NOMO-1 treated with dmso at 0.1 percent for 144 hours (cell line): ENCODE data around the gene ALKBH7.
"Not testable (repeated sequence)": the region's sequence is repeated elsewhere in the genome, so short reads cannot be mapped to it uniquely, and the experiment has no call there.

ENCODE experiments used
- DNase-seq: peaks from one replicate; lab custom pipeline; 2025; ENCODE audit not compliant: unreplicated experiment; lab: John Stamatoyannopoulos, UW

Gene ALKBH7

GRCh38 chr19:6372594-6373095, at the start of gene ALKBH7:
Gene ALKBH7, plus strand, starts transcription at chr19:6372794. Its CDS starts 27 bp downstream, at chr19:6372821.
- peak; percentile 99 for DNase-seq

- no peak for DNase-seq
These were observed 47.8 kb upstream of the ALKBH7 start for GRCh38 chr19:6324757-6325156.

DNA sequence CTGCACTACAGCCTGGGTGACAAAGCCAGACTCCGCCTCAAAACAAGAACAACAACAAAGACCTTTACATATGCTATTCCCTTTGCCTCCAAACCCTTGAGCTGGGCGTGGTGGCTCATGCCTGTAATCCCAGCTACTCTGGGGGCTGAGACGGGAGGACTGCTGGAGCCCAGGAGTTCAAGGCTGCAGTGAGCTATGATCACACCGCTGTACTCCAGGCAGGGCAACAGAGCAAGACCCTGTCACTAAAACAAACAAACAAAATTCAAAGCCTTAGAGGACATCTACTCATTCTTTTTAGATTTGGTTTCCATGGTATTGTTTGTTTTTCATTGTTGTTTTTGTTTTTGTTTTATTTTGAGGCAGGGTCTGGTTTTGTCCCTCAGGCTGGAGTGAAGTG, 47.0 kb upstream of the ALKBH7 start:
- no peak for DNase-seq

GRCh38 chr19:6326815-6327214, 45.8 kb upstream of the ALKBH7 start:
- no peak for DNase-seq

DNA sequence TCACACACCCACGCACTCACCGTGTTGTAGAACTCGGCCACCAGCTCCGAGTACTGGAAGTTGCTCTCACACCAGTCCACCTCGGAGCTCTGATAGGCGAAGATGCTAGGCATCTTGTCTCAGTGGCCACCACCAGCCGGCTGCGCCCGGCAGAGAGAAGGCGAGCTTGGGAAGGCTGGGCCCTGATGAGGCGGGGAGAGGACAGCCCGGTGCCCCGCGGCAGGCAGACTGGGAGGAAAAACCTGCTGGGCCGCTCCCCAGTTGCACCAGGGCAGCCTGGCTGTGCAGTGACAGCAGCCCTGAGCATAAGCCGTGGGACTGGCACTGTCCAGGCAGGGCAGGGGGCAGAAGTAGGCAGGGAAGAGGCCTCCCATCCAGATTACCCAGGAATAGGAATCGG, 39.2 kb upstream of the ALKBH7 start, which contains the start of gene ACER1:
Gene ACER1, minus strand, starts transcription at position 174 of the 400 bp plus-strand sequence. Its CDS starts 61 bp downstream, at position 113.
- no peak for DNase-seq

GRCh38 chr19:6334490-6335285, 37.9 kb upstream of the ALKBH7 start:
- no peak for DNase-seq

GRCh38 chr19:6340493-6341201, 31.9 kb upstream of the ALKBH7 start:
- DNase-seq = no peak

- DNase-seq = no peak
These were observed 29.1 kb upstream of the ALKBH7 start for GRCh38 chr19:6343462-6343861.

- DNase-seq = not testable (repeated sequence)
These were observed 23.3 kb upstream of the ALKBH7 start for GRCh38 chr19:6349271-6349670.

DNA sequence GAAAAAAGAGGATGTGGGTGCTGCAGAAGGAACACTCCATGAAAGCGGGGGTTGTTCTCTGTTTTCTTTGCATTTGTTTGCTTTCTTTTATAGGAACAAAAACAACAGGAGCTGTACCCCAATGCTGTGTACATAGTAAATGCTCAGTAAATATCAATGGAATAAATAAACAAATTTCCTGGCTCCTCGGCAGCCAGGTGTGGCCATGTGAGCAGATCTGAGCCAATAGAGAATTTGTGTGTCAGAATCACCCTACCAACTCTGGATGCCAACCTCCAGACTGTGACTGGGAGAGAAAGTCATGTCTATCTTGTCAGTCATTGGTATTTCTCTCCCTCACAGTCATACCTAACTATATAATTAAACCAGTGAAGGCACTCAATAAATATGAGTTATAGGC, 21.9 kb upstream of the ALKBH7 start:
- DNase-seq = no peak

- no peak for DNase-seq
These were observed 20.0 kb upstream of the ALKBH7 start for GRCh38 chr19:6352381-6353165.

GRCh38 chr19:6354098-6354674, 18.4 kb upstream of the ALKBH7 start:
- DNase-seq = no peak

DNA sequence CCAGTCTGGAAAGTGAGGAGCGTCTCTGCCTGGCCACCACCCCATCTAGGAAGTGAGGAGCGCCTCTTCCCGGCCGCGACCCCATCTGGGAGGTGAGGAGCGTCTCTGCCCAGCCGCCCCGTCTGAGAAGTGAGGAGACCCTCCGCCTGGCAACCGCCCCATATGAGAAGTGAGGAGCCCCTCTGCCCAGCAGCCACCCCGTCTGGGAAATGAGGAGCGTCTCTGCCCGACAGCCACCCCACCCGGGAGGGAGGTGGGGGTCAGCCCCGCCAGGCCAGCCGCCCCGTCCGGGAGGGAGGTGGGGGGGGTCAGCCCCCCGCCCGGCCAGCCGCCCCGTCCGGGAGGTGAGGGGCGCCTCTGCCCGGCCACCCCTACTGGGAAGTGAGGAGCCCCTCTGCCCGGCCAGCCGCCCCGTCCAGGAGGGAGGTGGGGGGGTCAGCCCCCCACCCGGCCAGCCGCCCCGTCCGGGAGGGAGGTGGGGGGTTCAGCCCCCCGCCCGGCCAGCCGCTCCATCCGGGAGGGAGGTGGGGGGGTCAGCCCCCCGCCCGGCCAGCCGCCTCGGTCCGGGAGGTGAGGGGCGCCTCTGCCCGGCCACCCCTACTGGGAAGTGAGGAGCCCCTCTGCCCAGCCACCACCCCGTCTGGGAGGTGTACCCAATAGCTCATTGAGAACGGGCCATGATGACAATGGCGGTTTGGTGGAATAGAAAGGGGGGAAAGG, 17.1 kb upstream of the ALKBH7 start:
- not testable (repeated sequence) for DNase-seq

DNA sequence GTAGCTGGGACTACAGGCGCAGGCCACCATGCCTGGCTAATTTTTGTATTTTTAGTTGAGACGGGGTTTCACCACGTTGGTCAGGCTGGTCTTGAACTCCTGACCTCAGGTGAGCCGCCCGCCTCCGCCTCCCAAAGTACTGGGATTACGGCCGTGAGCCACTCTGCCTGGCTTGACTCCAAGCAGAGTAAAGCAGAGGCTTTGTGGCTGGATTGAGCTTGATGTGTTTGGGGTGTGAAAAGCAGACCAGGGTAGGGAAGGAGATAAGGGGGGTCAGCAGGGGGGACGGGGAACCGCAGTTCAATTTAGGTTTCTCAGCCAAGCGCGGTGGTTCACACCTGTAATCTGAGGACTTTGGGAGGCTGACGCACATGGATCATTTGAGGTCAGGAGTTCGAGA, 15.4 kb upstream of the ALKBH7 start:
- DNase-seq = no peak

GRCh38 chr19:6358003-6358402, 14.6 kb upstream of the ALKBH7 start:
- DNase-seq = no peak

GRCh38 chr19:6359568-6360341, 12.8 kb upstream of the ALKBH7 start:
- DNase-seq = no peak

DNA sequence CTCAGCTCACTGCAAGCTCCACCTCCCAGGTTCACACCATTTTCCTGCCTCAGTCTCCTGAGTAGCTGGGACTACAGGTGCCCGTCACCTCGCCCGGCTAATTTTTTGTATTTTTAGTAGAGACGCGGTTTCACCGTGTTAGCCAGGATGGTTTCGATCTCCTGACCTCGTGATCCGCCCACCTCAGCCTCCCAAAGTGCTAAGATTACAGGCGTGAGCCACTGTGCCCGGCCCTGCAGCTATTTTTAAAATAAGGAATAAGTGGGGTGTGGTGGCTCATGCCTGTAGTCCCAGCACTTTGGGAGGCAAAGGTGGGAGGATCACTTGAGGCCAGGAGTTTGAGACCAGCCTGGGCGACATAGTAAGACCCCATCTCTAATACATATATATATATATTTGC, 12.1 kb upstream of the ALKBH7 start:
- DNase-seq = not testable (repeated sequence)

DNA sequence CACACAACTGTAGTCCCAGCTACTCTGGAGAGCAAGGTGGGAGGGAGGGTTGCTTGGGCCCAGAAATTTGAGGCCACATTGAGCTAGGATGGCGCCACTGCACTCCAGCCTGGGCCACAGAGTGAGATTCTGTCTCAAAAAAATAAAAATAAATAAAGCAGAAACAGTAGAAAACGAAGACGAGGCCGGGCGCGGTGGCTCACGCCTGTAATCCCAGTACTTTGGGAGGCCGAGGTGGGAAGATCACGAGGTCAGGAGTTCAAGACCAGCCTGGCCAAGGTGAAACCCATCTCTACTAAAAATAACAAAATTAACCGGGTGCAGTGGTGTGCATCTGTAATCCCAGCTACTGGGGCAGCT, 11.8 kb upstream of the ALKBH7 start:
- DNase-seq = not testable (repeated sequence)

DNA sequence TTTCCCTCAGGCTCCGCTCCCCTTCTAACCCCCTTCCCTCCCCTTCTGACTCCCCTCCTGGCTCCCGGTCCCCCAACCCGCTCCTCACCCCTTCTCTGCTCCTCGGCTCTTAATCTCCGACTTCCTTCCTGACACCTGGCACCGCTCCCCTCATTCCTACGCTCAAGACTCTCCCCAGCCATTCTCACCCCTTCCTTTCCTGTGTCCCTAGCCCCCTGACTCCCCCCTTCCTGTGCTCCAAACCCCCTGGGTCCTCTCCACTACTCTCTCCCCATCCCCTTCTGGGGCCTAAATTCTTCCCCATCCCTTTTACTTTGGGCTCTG, 10.6 kb upstream of the ALKBH7 start:
- no peak for DNase-seq

- DNase-seq = no peak
These were observed 10.2 kb upstream of the ALKBH7 start for GRCh38 chr19:6362351-6362801.
